Fibroblast of villous mesenchyme (primary cell): ENCODE data around the gene DDX52. TPM values are rescaled to one million over a fixed set of nuclear protein-coding genes. Genes with fewer than 3 reads are reported as not detected.
A peak's percentile ranks its signal among the peaks of the same experiment; 100 is the strongest.

Experiments
- DNase-seq: peaks from one replicate; pipeline ENCODE4 v3.0.0-alpha.2; 2010; ENCODE audit warnings: low read depth
- H3K4me3 ChIP-seq: 2 replicates; pipeline ENCODE4 v1.5.1; 2011; ENCODE audit warnings: low read depth, mild to moderate bottlenecking, low read length
- CTCF ChIP-seq: IDR thresholded peaks from 2 replicates; pipeline ENCODE4 v1.5.1; 2012; ENCODE audit warnings: low read depth, mild to moderate bottlenecking, low read length; ENCODE audit not compliant: insufficient read depth
- total RNA-seq: library from RNA; depleted of rRNA; stranded (reverse); fragments of >200 nt; gene quantifications from 2 replicates; pipeline ENCODE4 v1.2.3, GENCODE V29; 2012

Gene DDX52
- total RNA-seq, 1 donor, result 40.2 TPM

- TF ChIP-seq CTCF, result no peak
- peak; percentile 71 for DNase-seq
- no peak overlapping the region for H3K4me3 ChIP-seq
These were observed 51.0 kb downstream of the DDX52 start for GRCh38 chr17:37592291-37592690.

- TF ChIP-seq CTCF, result no peak
- no peak for DNase-seq
- no peak overlapping the region for H3K4me3 ChIP-seq
These were observed 58.2 kb downstream of the DDX52 start for GRCh38 chr17:37585066-37585465.

GRCh38 chr17:37576281-37576680 is 67.0 kb downstream of the DDX52 start:
- peak; percentile 24 for DNase-seq
- no peak for TF ChIP-seq CTCF
- H3K4me3 ChIP-seq, result no peak overlapping the region

- DNase-seq, result no peak
- no peak overlapping the region for H3K4me3 ChIP-seq
- no peak for TF ChIP-seq CTCF
These were observed 68.8 kb downstream of the DDX52 start for GRCh38 chr17:37574427-37574826.

- DNase-seq, result no peak
- H3K4me3 ChIP-seq, result no peak overlapping the region
- no peak for TF ChIP-seq CTCF
These were observed 71.6 kb downstream of the DDX52 start for GRCh38 chr17:37571674-37572073.

- H3K4me3 ChIP-seq, result no peak overlapping the region
- TF ChIP-seq CTCF, result peak; percentile 68
- DNase-seq, result peak; percentile 51
These were observed 72.6 kb downstream of the DDX52 start for GRCh38 chr17:37570527-37571093.

- peak; percentile 8 for DNase-seq
- no peak for TF ChIP-seq CTCF
- H3K4me3 ChIP-seq, result no peak overlapping the region
These were observed 74.7 kb downstream of the DDX52 start for GRCh38 chr17:37568350-37569053.
